Karpas-422 (cell line): ENCODE data around the gene RNF220. TPM values are rescaled to one million over a fixed set of nuclear protein-coding genes. Genes with fewer than 3 reads are reported as not detected.

Experiments used
- DNase-seq: peaks from one replicate; pipeline ENCODE4 v3.0.0-alpha.2; 2015
- H2AFZ ChIP-seq: fragments of 200-600 bp; sonication (generic); 2 replicates; pipeline ENCODE4 v1.6.1; 2014; ENCODE audit warnings: antibody characterized with exemption, low read length, mixed read lengths
- H3K27ac ChIP-seq: fragments of 200-600 bp; sonication (generic); 2 replicates; pipeline ENCODE4 v1.5.1; 2014; ENCODE audit warnings: mild to moderate bottlenecking, low read length, moderate library complexity
- H3K27me3 ChIP-seq: fragments of 200-600 bp; sonication (generic); 2 replicates; pipeline ENCODE4 v1.6.1; 2014; ENCODE audit warnings: low read length, mixed read lengths
- H3K36me3 ChIP-seq: fragments of 200-600 bp; sonication (generic); 2 replicates; pipeline ENCODE4 v1.6.1; 2014; ENCODE audit warnings: low read length, mixed read lengths; ENCODE audit not compliant: insufficient read depth
- H3K4me1 ChIP-seq: fragments of 200-600 bp; sonication (generic); 2 replicates; pipeline ENCODE4 v1.6.1; 2014; ENCODE audit warnings: mild to moderate bottlenecking, low read length, mixed read lengths
- H3K4me2 ChIP-seq: fragments of 200-600 bp; sonication (generic); 2 replicates; pipeline ENCODE4 v1.6.1; 2014; ENCODE audit warnings: low read length, low read depth, mild to moderate bottlenecking; ENCODE audit not compliant: poor library complexity, severe bottlenecking
- H3K4me3 ChIP-seq: fragments of 200-600 bp; sonication (generic); 2 replicates; pipeline ENCODE4 v1.5.1; 2014; ENCODE audit warnings: mild to moderate bottlenecking, antibody characterized with exemption, low read length, mixed read lengths
- H3K79me2 ChIP-seq: fragments of 200-600 bp; sonication (generic); 2 replicates; pipeline ENCODE4 v1.6.1; 2014; ENCODE audit warnings: mild to moderate bottlenecking, low read length, mixed read lengths
- H3K9ac ChIP-seq: fragments of 200-600 bp; sonication (generic); 2 replicates; pipeline ENCODE4 v1.6.0; 2014; ENCODE audit warnings: low read length
- H3K9me2 ChIP-seq: fragments of 200-600 bp; sonication (generic), shearing (Covaris generic); replicated peaks from 2 replicates; pipeline ENCODE4 v1.6.0; 2014; ENCODE audit warnings: mild to moderate bottlenecking, low read length, moderate library complexity; ENCODE audit not compliant: insufficient read depth
- H3K9me3 ChIP-seq: fragments of 300-700, 200-600 bp; sonication (generic); 2 replicates; pipeline ENCODE4 v1.6.1; 2014; ENCODE audit warnings: low read length, mixed read lengths
- H4K20me1 ChIP-seq: fragments of 200-600 bp; sonication (generic); 2 replicates; pipeline ENCODE4 v1.6.1; 2014; ENCODE audit warnings: mild to moderate bottlenecking, antibody characterized with exemption, low read length, low read depth; ENCODE audit not compliant: insufficient read depth
- total RNA-seq: library from RNA; depleted of rRNA; stranded (reverse); fragments of >200 nt; shearing (Covaris generic); gene quantifications from 2 replicates; pipeline ENCODE4 v1.2.3, GENCODE V29; 2014; ENCODE audit warnings: low replicate concordance

The RNF220 gene
- total RNA-seq, 1 experiment from 2014 or later = 73.6 TPM

GRCh38 chr1:44585315-44585920 is 180.4 kb downstream of the RNF220 start:
- Histone ChIP-seq H3K9me3 (no peaks in the 10 kb centered on the region), H3K36me3 (no peaks in the 10 kb centered on the region), H3K4me2 (peak overlapping the region; percentile 11), H3K4me1 (peaks cover 10% of the 10 kb centered on the region), H3K27me3 (no peaks in the 10 kb centered on the region), H3K4me3 (no peak overlapping the region), H2AFZ (no peak overlapping the region), H3K27ac (no peak overlapping the region), H3K9me2 (no peaks in the 10 kb centered on the region), H3K79me2 (no peaks in the 10 kb centered on the region), H3K9ac (no peak overlapping the region), H4K20me1 (no peaks in the 10 kb centered on the region)
- no peak for DNase-seq

GRCh38 chr1:44587796-44588460 is 182.9 kb downstream of the RNF220 start:
- Histone ChIP-seq H2AFZ (no peak overlapping the region), H3K4me1 (peaks cover 10% of the 10 kb centered on the region), H3K9ac (no peak overlapping the region), H3K4me2 (no peak overlapping the region), H3K9me3 (no peaks in the 10 kb centered on the region), H3K27me3 (no peaks in the 10 kb centered on the region), H4K20me1 (no peaks in the 10 kb centered on the region), H3K4me3 (no peak overlapping the region), H3K36me3 (no peaks in the 10 kb centered on the region), H3K79me2 (no peaks in the 10 kb centered on the region), H3K9me2 (no peaks in the 10 kb centered on the region), H3K27ac (no peak overlapping the region)
- DNase-seq = no peak

- Histone ChIP-seq H3K27ac (no peak overlapping the region), H3K4me2 (no peak overlapping the region), H3K4me1 (peaks cover 10% of the 10 kb centered on the region), H4K20me1 (no peaks in the 10 kb centered on the region), H3K36me3 (no peaks in the 10 kb centered on the region), H3K27me3 (no peaks in the 10 kb centered on the region), H3K4me3 (no peak overlapping the region), H3K79me2 (no peaks in the 10 kb centered on the region), H3K9me3 (no peaks in the 10 kb centered on the region), H2AFZ (no peak overlapping the region), H3K9me2 (no peaks in the 10 kb centered on the region), H3K9ac (no peak overlapping the region)
- no peak for DNase-seq
Measured at GRCh38 chr1:44588551-44589210, 183.6 kb downstream of the RNF220 start.

DNA sequence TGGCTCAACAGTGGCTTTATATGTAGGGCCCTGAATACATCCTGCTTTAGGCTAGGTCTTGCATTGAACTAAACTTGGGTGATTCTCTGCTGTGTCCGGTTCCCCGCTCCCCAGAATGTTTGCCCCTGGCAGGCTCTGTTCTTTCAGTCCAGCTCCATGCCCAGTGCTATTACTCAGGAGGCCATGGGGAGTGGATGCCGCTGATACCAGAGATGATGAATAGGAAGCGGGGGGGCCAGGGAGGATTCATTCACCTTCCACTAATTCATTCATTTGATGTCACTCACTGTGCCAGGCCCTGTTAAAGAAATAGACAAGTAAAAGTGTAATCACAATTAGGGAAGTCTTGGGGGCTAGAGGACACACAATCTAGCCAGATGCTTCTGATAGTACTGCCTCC is 185.4 kb downstream of the RNF220 start:
- Histone ChIP-seq H3K27me3 (no peaks in the 10 kb centered on the region), H3K4me3 (no peak overlapping the region), H3K9ac (no peak overlapping the region), H3K79me2 (no peaks in the 10 kb centered on the region), H2AFZ (no peak overlapping the region), H3K9me2 (no peaks in the 10 kb centered on the region), H4K20me1 (no peaks in the 10 kb centered on the region), H3K36me3 (no peaks in the 10 kb centered on the region), H3K4me1 (peaks cover 10% of the 10 kb centered on the region), H3K9me3 (no peaks in the 10 kb centered on the region), H3K4me2 (no peak overlapping the region), H3K27ac (no peak overlapping the region)
- no peak for DNase-seq

- H3K79me2 ChIP-seq = no peaks in the 10 kb centered on the region
- no peaks in the 10 kb centered on the region for H3K9me2 ChIP-seq
- H3K9ac ChIP-seq = no peak overlapping the region
- 0 out of 2 replicates have a peak, but pooled peaks cover 2% of the 10 kb centered on the region for H3K4me1 ChIP-seq
- no peaks in the 10 kb centered on the region for H3K9me3 ChIP-seq
- H3K4me2 ChIP-seq = no peak overlapping the region
- no peaks in the 10 kb centered on the region for H4K20me1 ChIP-seq
- no peak overlapping the region for H2AFZ ChIP-seq
- no peak overlapping the region for H3K4me3 ChIP-seq
- DNase-seq = no peak
- no peaks in the 10 kb centered on the region for H3K27me3 ChIP-seq
- H3K36me3 ChIP-seq = no peaks in the 10 kb centered on the region
- no peak overlapping the region for H3K27ac ChIP-seq
Measured at GRCh38 chr1:44591381-44591780, 186.3 kb downstream of the RNF220 start.

GRCh38 chr1:44592208-44593145 is 187.4 kb downstream of the RNF220 start:
- Histone ChIP-seq H3K79me2 (no peaks in the 10 kb centered on the region), H3K9ac (no peak overlapping the region), H3K36me3 (no peaks in the 10 kb centered on the region), H2AFZ (no peak overlapping the region), H3K27me3 (no peaks in the 10 kb centered on the region), H3K4me3 (no peak overlapping the region), H3K27ac (no peak overlapping the region), H3K9me3 (no peaks in the 10 kb centered on the region), H3K4me2 (no peak overlapping the region), H4K20me1 (no peaks in the 10 kb centered on the region), H3K9me2 (no peaks in the 10 kb centered on the region), H3K4me1 (0 out of 2 replicates have a peak, but pooled peaks cover 2% of the 10 kb centered on the region)
- DNase-seq = no peak

DNA sequence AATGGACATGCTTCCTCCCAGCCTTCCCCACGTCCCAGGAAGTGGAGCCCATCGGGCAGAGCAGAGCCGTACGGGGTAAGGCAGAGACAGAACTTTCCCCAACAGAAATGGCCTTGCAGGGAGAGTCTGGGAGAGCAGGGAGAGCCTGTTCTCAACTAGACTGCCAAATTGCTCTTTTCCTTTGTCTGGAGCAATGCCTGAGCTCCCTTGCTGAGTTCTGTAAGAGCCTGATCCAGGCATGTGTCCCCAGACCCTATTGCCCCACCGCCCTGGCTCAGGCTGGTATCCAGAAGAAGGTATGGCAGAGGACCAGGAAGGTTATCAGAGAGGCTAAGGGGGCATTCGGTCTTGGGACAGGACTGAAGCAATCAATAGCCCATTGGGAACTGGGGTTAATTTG is 189.3 kb downstream of the RNF220 start:
- H3K36me3 ChIP-seq = no peaks in the 10 kb centered on the region
- H3K9me2 ChIP-seq = no peaks in the 10 kb centered on the region
- H3K27me3 ChIP-seq = no peaks in the 10 kb centered on the region
- H3K79me2 ChIP-seq = no peaks in the 10 kb centered on the region
- 0 out of 2 replicates have a peak, but pooled peaks cover 2% of the 10 kb centered on the region for H3K4me1 ChIP-seq
- no peak overlapping the region for H2AFZ ChIP-seq
- DNase-seq = no peak
- no peak overlapping the region for H3K27ac ChIP-seq
- no peak overlapping the region for H3K4me3 ChIP-seq
- no peak overlapping the region for H3K9ac ChIP-seq
- H3K9me3 ChIP-seq = no peaks in the 10 kb centered on the region
- H3K4me2 ChIP-seq = no peak overlapping the region
- H4K20me1 ChIP-seq = no peaks in the 10 kb centered on the region
